HEK293T (cell line): ENCODE data around the gene RPL6.

Experiments used
- ARNT ChIP-seq: fragments of 450-650 bp; IDR thresholded peaks from 2 replicates; pipeline ENCODE4 v1.6.1; 2017; ENCODE audit warnings: mild to moderate bottlenecking
- BHLHE40 ChIP-seq: fragments of 450-650 bp; IDR thresholded peaks from 2 replicates; pipeline ENCODE4 v1.6.1; 2016; ENCODE audit warnings: mild to moderate bottlenecking, moderate library complexity, borderline replicate concordance
- CTBP1 ChIP-seq: fragments of 450-650 bp; IDR thresholded peaks from 2 replicates; pipeline ENCODE4 v1.6.1; 2016; ENCODE audit warnings: borderline replicate concordance
- ELF4 ChIP-seq: fragments of 450-650 bp; IDR thresholded peaks from 2 replicates; pipeline ENCODE4 v1.6.1; 2017; ENCODE audit warnings: antibody characterized with exemption
- FOXA1 ChIP-seq: fragments of 450-650 bp; IDR thresholded peaks from 2 replicates; pipeline ENCODE4 v1.6.1; 2016; ENCODE audit warnings: mild to moderate bottlenecking
- L3MBTL2 ChIP-seq: fragments of 450-650 bp; conservative IDR thresholded peaks from 2 replicates; pipeline ENCODE4 v1.6.1; 2016; ENCODE audit warnings: mild to moderate bottlenecking
- LEF1 ChIP-seq: fragments of 450-650 bp; IDR thresholded peaks from 2 replicates; pipeline ENCODE4 v1.6.1; 2017; ENCODE audit warnings: mild to moderate bottlenecking, borderline replicate concordance
- NFRKB ChIP-seq: fragments of 450-650 bp; IDR thresholded peaks from 2 replicates; pipeline ENCODE4 v1.6.1; 2016; ENCODE audit warnings: mild to moderate bottlenecking, moderate library complexity
- PKNOX1 ChIP-seq: fragments of 450-650 bp; IDR thresholded peaks from 2 replicates; pipeline ENCODE4 v1.6.1; 2016
- SP1 ChIP-seq: fragments of 450-650 bp; IDR thresholded peaks from 2 replicates; pipeline ENCODE4 v1.6.1; 2017
- SUZ12 ChIP-seq: fragments of 450-650 bp; IDR thresholded peaks from 2 replicates; pipeline ENCODE4 v1.6.1; 2016; ENCODE audit warnings: mild to moderate bottlenecking
- TARDBP ChIP-seq: fragments of 450-650 bp; IDR thresholded peaks from 2 replicates; pipeline ENCODE4 v1.6.1; 2016
- ZNF384 ChIP-seq: fragments of 450-650 bp; IDR thresholded peaks from 2 replicates; pipeline ENCODE4 v1.6.1; 2016

- TF ChIP-seq SP1: no peak
- TF ChIP-seq BHLHE40: no peak
- TF ChIP-seq PKNOX1: no peak
- no peak for TF ChIP-seq ARNT
- TF ChIP-seq FOXA1: no peak
- TF ChIP-seq NFRKB: no peak
- no peak for TF ChIP-seq ZNF384
- TF ChIP-seq CTBP1: no peak
- no peak for TF ChIP-seq L3MBTL2
- TF ChIP-seq SUZ12: no peak
- TF ChIP-seq ELF4: no peak
- no peak for TF ChIP-seq TARDBP
- TF ChIP-seq LEF1: no peak
Measured at GRCh38 chr12:112393328-112393727, 16.1 kb downstream of the RPL6 start.
